ENCODE data around the gene RETREG2.
A peak's percentile ranks its signal among the peaks of the same experiment; 100 is the strongest.

Gene RETREG2

GRCh38 chr2:219169930-219170654 is 8.0 kb upstream of the RETREG2 start, which contains the start of gene SLC23A3:
SLC23A3 (minus strand) TSS chr2:219170029; CDS start chr2:219169984, 45 bp downstream.
- DNase-seq = no peak

GRCh38 chr2:219171231-219171651 is 6.8 kb upstream of the RETREG2 start:
- DNase-seq = no peak

DNA sequence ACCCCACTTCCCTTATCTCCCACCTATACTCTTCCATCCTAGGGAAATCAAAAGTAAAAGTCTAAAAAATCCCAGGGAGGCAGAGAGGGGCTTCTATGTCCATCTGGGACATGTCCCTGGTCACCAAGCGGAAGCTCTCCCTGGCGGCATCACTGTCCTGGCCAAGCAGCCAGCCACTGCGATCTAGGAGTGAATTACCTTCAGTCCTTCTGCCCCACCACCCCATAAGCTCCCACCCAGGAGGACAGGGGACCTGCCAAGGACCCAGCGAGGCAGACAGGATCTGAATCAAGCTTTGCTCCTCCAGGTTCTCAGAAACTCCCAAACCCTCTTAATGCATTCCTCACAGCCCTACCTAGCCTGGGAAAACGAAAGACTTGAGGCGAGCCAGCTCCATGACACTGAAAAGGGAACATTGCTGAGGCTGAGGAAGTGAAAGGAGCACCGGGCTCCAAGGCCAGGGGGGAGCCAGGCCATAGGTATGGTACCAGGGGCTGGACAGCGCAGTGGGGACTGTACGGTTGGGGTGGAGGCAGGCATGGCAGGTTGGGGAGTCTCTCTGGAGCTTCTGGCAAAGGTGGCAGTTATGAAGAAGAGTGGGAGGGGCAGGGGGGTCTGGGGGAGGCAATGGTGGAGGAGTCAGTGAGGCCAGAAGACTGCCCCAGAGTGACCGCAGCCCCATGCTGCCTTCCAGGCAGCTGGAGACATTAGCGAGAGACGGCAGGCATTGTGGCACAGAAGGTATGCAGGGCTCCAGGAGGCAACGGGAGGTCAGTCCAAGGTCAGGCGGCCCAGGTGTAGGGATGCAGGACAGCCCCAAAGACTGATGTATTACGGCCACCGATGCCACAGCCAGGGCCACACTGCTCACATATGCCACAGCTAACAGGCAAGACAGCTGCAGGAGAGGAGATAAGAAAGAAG is 5.6 kb upstream of the RETREG2 start:
- DNase-seq = no peak

DNA sequence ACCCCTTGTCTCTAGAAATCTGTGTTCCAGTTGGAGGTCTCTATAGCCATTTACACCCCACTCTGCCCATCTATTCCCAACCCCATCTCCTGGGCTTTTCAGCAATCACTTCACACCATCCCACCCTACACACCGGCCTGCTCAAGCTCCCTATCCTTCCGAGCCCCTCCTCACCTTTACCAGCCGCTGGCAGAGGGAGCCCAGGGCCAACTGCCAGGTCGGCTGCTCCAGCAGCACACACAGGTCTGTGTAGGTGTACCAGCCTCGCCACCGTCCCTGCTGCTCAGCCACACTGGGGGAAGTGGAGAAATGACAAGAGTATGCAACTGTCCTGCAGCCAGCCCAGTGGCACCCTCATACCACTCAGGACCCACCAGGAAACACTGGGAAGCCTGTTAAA is 4.9 kb upstream of the RETREG2 start:
- DNase-seq = no peak

- no peak for DNase-seq
Measured at GRCh38 chr2:219174146-219174545, 3.9 kb upstream of the RETREG2 start.

- no peak for DNase-seq
Measured at GRCh38 chr2:219174801-219175200, 3.3 kb upstream of the RETREG2 start.

GRCh38 chr2:219175486-219175885 is 2.6 kb upstream of the RETREG2 start:
- DNase-seq = no peak

DNA sequence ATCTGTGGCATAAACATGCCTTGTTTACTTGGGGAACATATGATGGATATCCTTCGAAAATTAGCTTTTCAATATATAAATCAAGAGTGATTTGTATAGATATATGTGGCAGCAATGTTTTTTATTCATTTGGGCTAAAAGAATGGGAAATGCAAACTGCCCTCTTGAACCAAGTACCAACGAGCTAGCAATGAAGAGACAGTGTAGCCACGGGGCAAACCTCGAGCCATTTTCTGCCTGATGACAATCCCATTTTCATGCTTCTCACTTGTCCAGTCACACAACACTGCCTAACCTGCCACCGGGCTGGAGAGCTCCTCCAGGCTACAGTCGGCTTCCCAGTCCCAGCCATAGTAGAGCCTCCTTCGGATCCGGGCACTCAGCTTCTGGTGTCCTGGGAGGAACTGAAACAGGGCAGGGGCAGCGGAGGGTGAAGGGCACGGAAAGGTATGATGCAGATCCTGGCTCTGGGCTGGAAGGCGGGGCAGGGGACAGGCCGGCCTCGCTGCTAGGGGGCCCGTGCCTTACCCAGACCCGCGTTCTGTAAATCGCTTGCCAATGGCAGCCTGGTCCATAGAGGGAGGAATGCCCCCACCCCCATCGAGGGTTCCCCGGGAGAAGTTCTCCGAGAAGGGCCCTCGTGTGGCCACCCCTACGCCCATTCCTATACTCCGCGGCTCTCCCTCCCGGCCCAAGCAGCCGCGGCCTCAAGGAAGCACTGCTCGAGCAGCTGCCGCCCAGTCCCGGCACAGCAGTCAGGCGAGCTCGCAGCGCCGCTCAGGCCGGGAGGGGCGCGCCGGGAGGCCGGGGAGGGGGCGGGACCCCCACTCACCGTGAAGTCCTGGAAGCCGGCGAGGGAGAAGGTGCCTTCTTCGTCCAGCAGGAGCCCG is 1.9 kb upstream of the RETREG2 start:
- no peak for DNase-seq

- DNase-seq = peak in 1 of 2 experiments; percentile 29
Measured at GRCh38 chr2:219176818-219177551, 1.1 kb upstream of the RETREG2 start, which contains the start of gene CNPPD1. CNPPD1 (minus strand) TSS chr2:219176925; CDS start chr2:219176828, 97 bp downstream.

GRCh38 chr2:219178377-219179175 is 501 bp downstream of the RETREG2 start:
- no peak for DNase-seq

GRCh38 chr2:219179601-219180465 is 1.8 kb downstream of the RETREG2 start:
- DNase-seq = no peak

- DNase-seq = no peak
Measured at GRCh38 chr2:219180961-219181360, 2.9 kb downstream of the RETREG2 start.

DNA sequence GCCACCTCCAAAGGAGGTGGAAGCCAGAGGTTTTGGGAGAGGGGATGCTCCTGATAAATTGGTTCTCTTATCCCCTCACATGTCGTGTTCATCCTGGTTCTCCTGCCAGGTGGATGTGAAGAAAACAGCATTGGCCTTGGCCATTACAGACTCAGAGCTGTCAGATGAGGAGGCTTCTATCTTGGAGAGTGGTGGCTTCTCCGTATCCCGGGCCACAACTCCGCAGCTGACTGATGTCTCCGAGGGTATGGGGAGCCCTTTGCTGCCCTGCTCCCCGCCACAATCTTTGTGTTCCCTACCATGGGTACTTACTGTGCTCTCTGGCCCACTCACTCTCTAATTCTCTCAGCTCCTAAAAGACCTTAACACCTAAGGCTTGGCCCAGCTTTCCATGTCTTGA is 3.5 kb downstream of the RETREG2 start:
- no peak for DNase-seq

- DNase-seq = no peak
Measured at GRCh38 chr2:219182331-219183150, 4.5 kb downstream of the RETREG2 start.

- no peak for DNase-seq
Measured at GRCh38 chr2:219183151-219183772, 5.2 kb downstream of the RETREG2 start.

DNA sequence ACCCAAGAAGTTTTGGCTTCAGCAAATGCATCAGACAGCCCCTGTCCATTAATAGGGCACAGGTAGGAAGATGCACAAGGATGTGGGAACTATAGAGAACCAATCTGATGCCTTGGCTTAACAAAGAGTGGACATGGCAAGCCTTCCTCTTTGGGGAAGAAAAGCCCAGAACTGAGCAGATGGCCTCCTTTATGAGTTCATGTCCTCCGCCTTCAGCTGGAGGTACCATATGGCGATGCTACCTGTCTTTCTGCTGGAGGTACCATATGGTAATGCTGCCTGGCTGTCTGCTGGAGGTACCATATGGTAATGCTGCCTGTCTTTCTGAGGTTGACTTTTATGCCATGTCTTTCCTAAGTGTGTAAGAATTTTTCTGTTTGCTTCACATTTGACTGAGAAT is 6.0 kb downstream of the RETREG2 start:
- peak; percentile 13 to 76 for DNase-seq

DNA sequence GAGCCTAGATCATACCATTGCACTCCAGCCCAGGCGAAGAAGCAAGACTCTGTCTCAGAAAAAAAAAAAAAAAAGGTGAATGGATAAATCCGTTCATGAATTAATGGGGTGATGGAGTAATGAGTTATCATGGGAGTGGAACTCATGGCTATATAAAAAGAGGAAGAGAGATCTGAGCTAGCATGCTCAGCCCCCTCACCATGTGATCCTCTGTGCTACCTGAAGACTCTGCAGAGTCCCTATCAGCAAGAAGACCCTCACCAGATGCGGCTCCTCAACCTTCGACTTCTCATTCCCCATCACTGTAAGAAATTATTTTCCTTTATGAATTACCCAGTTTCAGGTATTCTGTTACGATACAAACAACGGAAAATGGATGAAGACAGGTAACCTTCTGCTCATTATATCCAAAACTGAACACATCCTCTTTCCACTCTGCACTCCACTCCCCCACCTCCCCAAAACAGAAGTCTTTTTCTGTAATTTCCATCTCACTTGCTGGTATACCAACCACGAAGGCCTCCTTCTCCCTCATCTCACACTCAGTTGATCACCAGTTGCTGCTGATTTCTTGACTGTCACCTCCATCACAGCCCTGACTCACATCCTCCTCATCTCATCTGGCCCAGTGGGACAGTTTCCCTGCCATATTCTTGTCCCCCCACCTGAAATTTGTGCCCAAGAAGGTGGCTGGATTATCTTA is 8.8 kb downstream of the RETREG2 start:
- DNase-seq = no peak

GRCh38 chr2:219197388-219197787 is 19.3 kb downstream of the RETREG2 start:
- no peak for DNase-seq

All from cerebellar nuclear complex (tissue), 1 donor.